Measurements from ENCODE around the gene CFHR3.
"Not testable (repeated sequence)": the region's sequence is repeated elsewhere in the genome, so short reads cannot be mapped to it uniquely, and the experiment has no call there.

CFHR3 gene

GRCh38 chr1:196774603-196775002 is at the start of gene CFHR3:
TSS of gene CFHR3 (plus strand) at chr1:196774840. CDS start at chr1:196774887, 47 bp downstream.
- Histone ChIP-seq H3K36me3 (ENCODE audit: control insufficient read depth, insufficient read depth, low read length) (no peaks in the 10 kb centered on the region), H3K4me3 (ENCODE audit: low read depth, low read length) (no peak within 1 kb of the TSS), H3K4me1 (ENCODE audit: control insufficient read depth, insufficient read depth, low read length) (no peaks in the 10 kb centered on the region)

GRCh38 chr1:196732526-196732925 is 42.1 kb upstream of the CFHR3 start:
- H3K36me3 ChIP-seq (ENCODE audit: control insufficient read depth, insufficient read depth, low read length), result no peaks in the 10 kb centered on the region
- H3K9ac ChIP-seq (ENCODE audit: low read depth, low read length), result no peak overlapping the region
- no peaks in the 10 kb centered on the region for H3K9me3 ChIP-seq (ENCODE audit: control insufficient read depth, insufficient read depth, low read length)
- H3K4me3 ChIP-seq (ENCODE audit: low read depth, low read length), result no peak overlapping the region
- no peaks in the 10 kb centered on the region for H3K27me3 ChIP-seq (ENCODE audit: control insufficient read depth, insufficient read depth, low read length)
- H3K4me1 ChIP-seq (ENCODE audit: control insufficient read depth, insufficient read depth, low read length), result no peaks in the 10 kb centered on the region

More at GRCh38 chr1:196774603-196775002, at the start of gene CFHR3:
- Histone ChIP-seq H3K9me3 (ENCODE audit: control insufficient read depth, insufficient read depth, low read length) (no peaks in the 10 kb centered on the region), H3K27me3 (ENCODE audit: control insufficient read depth, insufficient read depth, low read length) (no peaks in the 10 kb centered on the region), H3K9ac (ENCODE audit: low read depth, low read length) (no peak within 1 kb of the TSS)

- Histone ChIP-seq H3K9ac (ENCODE audit: low read depth, low read length) (no peak overlapping the region), H3K9me3 (ENCODE audit: control insufficient read depth, insufficient read depth, low read length) (peaks cover 2% of the 10 kb centered on the region), H3K36me3 (ENCODE audit: control insufficient read depth, insufficient read depth, low read length) (no peaks in the 10 kb centered on the region), H3K27me3 (ENCODE audit: control insufficient read depth, insufficient read depth, low read length) (no peaks in the 10 kb centered on the region), H3K4me1 (ENCODE audit: control insufficient read depth, insufficient read depth, low read length) (no peaks in the 10 kb centered on the region), H3K4me3 (ENCODE audit: low read depth, low read length) (no peak overlapping the region)
These were observed 41.3 kb upstream of the CFHR3 start for GRCh38 chr1:196733091-196733970.

- H3K9me3 ChIP-seq (ENCODE audit: control insufficient read depth, insufficient read depth, low read length), result peaks cover 8% of the 10 kb centered on the region
- H3K9ac ChIP-seq (ENCODE audit: low read depth, low read length), result no peak overlapping the region
- no peaks in the 10 kb centered on the region for H3K4me1 ChIP-seq (ENCODE audit: control insufficient read depth, insufficient read depth, low read length)
- H3K36me3 ChIP-seq (ENCODE audit: control insufficient read depth, insufficient read depth, low read length), result no peaks in the 10 kb centered on the region
- no peaks in the 10 kb centered on the region for H3K27me3 ChIP-seq (ENCODE audit: control insufficient read depth, insufficient read depth, low read length)
- H3K4me3 ChIP-seq (ENCODE audit: low read depth, low read length), result no peak overlapping the region
These were observed 40.6 kb upstream of the CFHR3 start for GRCh38 chr1:196734006-196734405.

GRCh38 chr1:196734460-196734859 is 40.2 kb upstream of the CFHR3 start:
- Histone ChIP-seq H3K4me3 (ENCODE audit: low read depth, low read length) (no peak overlapping the region), H3K36me3 (ENCODE audit: control insufficient read depth, insufficient read depth, low read length) (no peaks in the 10 kb centered on the region), H3K27me3 (ENCODE audit: control insufficient read depth, insufficient read depth, low read length) (no peaks in the 10 kb centered on the region), H3K9me3 (ENCODE audit: control insufficient read depth, insufficient read depth, low read length) (peaks cover 8% of the 10 kb centered on the region), H3K4me1 (ENCODE audit: control insufficient read depth, insufficient read depth, low read length) (no peaks in the 10 kb centered on the region), H3K9ac (ENCODE audit: low read depth, low read length) (no peak overlapping the region)

- H3K9me3 ChIP-seq (ENCODE audit: control insufficient read depth, insufficient read depth, low read length), result peaks cover 8% of the 10 kb centered on the region
- H3K4me1 ChIP-seq (ENCODE audit: control insufficient read depth, insufficient read depth, low read length), result no peaks in the 10 kb centered on the region
- H3K4me3 ChIP-seq (ENCODE audit: low read depth, low read length), result no peak overlapping the region
- H3K9ac ChIP-seq (ENCODE audit: low read depth, low read length), result no peak overlapping the region
- no peaks in the 10 kb centered on the region for H3K36me3 ChIP-seq (ENCODE audit: control insufficient read depth, insufficient read depth, low read length)
- no peaks in the 10 kb centered on the region for H3K27me3 ChIP-seq (ENCODE audit: control insufficient read depth, insufficient read depth, low read length)
These were observed 35.9 kb upstream of the CFHR3 start for GRCh38 chr1:196738730-196739129.

- not testable (repeated sequence) for H3K9ac ChIP-seq (ENCODE audit: low read depth, low read length); H3K4me3 ChIP-seq (ENCODE audit: low read depth, low read length); H3K27me3 ChIP-seq (ENCODE audit: control insufficient read depth, insufficient read depth, low read length); H3K9me3 ChIP-seq (ENCODE audit: control insufficient read depth, insufficient read depth, low read length); H3K4me1 ChIP-seq (ENCODE audit: control insufficient read depth, insufficient read depth, low read length); H3K36me3 ChIP-seq (ENCODE audit: control insufficient read depth, insufficient read depth, low read length)
These were observed 31.4 kb upstream of the CFHR3 start for GRCh38 chr1:196743244-196743643.

- H3K4me3 ChIP-seq (ENCODE audit: low read depth, low read length); H3K9me3 ChIP-seq (ENCODE audit: control insufficient read depth, insufficient read depth, low read length); H3K27me3 ChIP-seq (ENCODE audit: control insufficient read depth, insufficient read depth, low read length); H3K9ac ChIP-seq (ENCODE audit: low read depth, low read length); H3K36me3 ChIP-seq (ENCODE audit: control insufficient read depth, insufficient read depth, low read length); H3K4me1 ChIP-seq (ENCODE audit: control insufficient read depth, insufficient read depth, low read length): not testable (repeated sequence)
These were observed 9.5 kb upstream of the CFHR3 start for GRCh38 chr1:196765019-196765740.

- not testable (repeated sequence) for H3K9me3 ChIP-seq (ENCODE audit: control insufficient read depth, insufficient read depth, low read length); H3K36me3 ChIP-seq (ENCODE audit: control insufficient read depth, insufficient read depth, low read length)
These were observed 4.8 kb upstream of the CFHR3 start for GRCh38 chr1:196769823-196770222.

GRCh38 chr1:196773713-196774112 is 927 bp upstream of the CFHR3 start:
- H3K4me1 ChIP-seq (ENCODE audit: control insufficient read depth, insufficient read depth, low read length), result no peaks in the 10 kb centered on the region
- no peaks in the 10 kb centered on the region for H3K27me3 ChIP-seq (ENCODE audit: control insufficient read depth, insufficient read depth, low read length)
- no peak overlapping the region for H3K9ac ChIP-seq (ENCODE audit: low read depth, low read length)
- no peaks in the 10 kb centered on the region for H3K36me3 ChIP-seq (ENCODE audit: control insufficient read depth, insufficient read depth, low read length)
- no peaks in the 10 kb centered on the region for H3K9me3 ChIP-seq (ENCODE audit: control insufficient read depth, insufficient read depth, low read length)
- no peak overlapping the region for H3K4me3 ChIP-seq (ENCODE audit: low read depth, low read length)

More at GRCh38 chr1:196769823-196770222, 4.8 kb upstream of the CFHR3 start:
- H3K27me3 ChIP-seq (ENCODE audit: control insufficient read depth, insufficient read depth, low read length); H3K4me1 ChIP-seq (ENCODE audit: control insufficient read depth, insufficient read depth, low read length); H3K9ac ChIP-seq (ENCODE audit: low read depth, low read length); H3K4me3 ChIP-seq (ENCODE audit: low read depth, low read length): not testable (repeated sequence)

- Histone ChIP-seq H3K9me3 (ENCODE audit: control insufficient read depth, insufficient read depth, low read length) (no peaks in the 10 kb centered on the region), H3K36me3 (ENCODE audit: control insufficient read depth, insufficient read depth, low read length) (no peaks in the 10 kb centered on the region), H3K4me3 (ENCODE audit: low read depth, low read length) (no peak overlapping the region), H3K27me3 (ENCODE audit: control insufficient read depth, insufficient read depth, low read length) (no peaks in the 10 kb centered on the region), H3K4me1 (ENCODE audit: control insufficient read depth, insufficient read depth, low read length) (no peaks in the 10 kb centered on the region), H3K9ac (ENCODE audit: low read depth, low read length) (no peak overlapping the region)
These were observed 465 bp upstream of the CFHR3 start for GRCh38 chr1:196774175-196774574.

- Histone ChIP-seq H3K4me3 (ENCODE audit: low read depth, low read length) (no peak overlapping the region), H3K4me1 (ENCODE audit: control insufficient read depth, insufficient read depth, low read length) (no peaks in the 10 kb centered on the region)
These were observed 3.0 kb downstream of the CFHR3 start for GRCh38 chr1:196777603-196778002.

More at GRCh38 chr1:196777603-196778002, 3.0 kb downstream of the CFHR3 start:
- Histone ChIP-seq H3K27me3 (ENCODE audit: control insufficient read depth, insufficient read depth, low read length) (no peaks in the 10 kb centered on the region), H3K9me3 (ENCODE audit: control insufficient read depth, insufficient read depth, low read length) (no peaks in the 10 kb centered on the region), H3K36me3 (ENCODE audit: control insufficient read depth, insufficient read depth, low read length) (no peaks in the 10 kb centered on the region), H3K9ac (ENCODE audit: low read depth, low read length) (no peak overlapping the region)

Data from iPS-15b (cell line).